T47D (cell line): ENCODE measurements around the gene NR3C2.
A peak's percentile ranks its signal among the peaks of the same experiment; 100 is the strongest.

ENCODE experiments used
- DNase-seq, 2 experiments: peaks; one replicate each; pipeline versions ENCODE4 v3.0.0 to v3.0.0-alpha.2; 2011 to 2012; ENCODE audit warnings: low read depth in 1 of 2, low spot score in 1 of 2
- JUND ChIP-seq: IDR thresholded peaks from 2 replicates; pipeline ENCODE4 v1.6.1; 2012; ENCODE audit warnings: low read depth
- in situ Hi-C: cut with HindIII; loops from 2 replicates; pipeline ENCODE4 v1.10.0; 2016; ENCODE audit warnings: low sequenced_read_pairs, low pct_unique_long_range_greater_than_20kb

NR3C2 gene

GRCh38 chr4:148076964-148077363 is 365.2 kb downstream of the NR3C2 start:
- peak in 1 of 2 experiments; percentile 20 for DNase-seq
- in situ Hi-C loops: no loop called here

GRCh38 chr4:148075438-148075837 is 366.8 kb downstream of the NR3C2 start:
- in situ Hi-C loops: no loop called here
- no peak for DNase-seq
- no peak for TF ChIP-seq JUND

More at GRCh38 chr4:148076964-148077363, 365.2 kb downstream of the NR3C2 start:
- no peak for TF ChIP-seq JUND

- in situ Hi-C loops: no loop called here
- DNase-seq: no peak
- TF ChIP-seq JUND: no peak
These were observed 367.8 kb downstream of the NR3C2 start for GRCh38 chr4:148074462-148074861.

DNA sequence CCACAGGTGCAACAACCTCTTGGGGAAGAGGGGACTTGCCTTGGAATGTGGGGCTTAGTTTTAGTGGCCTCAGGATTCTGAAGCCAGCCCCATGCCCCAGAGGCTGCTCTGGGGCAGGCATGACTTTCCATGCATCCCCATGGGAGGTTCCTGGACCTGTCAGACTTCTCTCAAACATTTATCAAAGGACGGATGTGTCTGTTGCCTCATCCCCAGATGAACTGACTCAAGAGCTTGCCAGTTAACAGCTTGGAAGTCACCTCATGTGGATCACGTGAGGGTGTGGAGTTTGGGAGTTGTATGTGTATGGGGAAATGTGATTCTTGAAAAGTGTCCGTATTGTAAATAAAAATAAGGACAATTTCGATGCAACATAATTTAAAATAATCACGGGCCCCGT is 368.9 kb downstream of the NR3C2 start:
- DNase-seq: no peak
- TF ChIP-seq JUND: no peak
- in situ Hi-C loops: no loop called here

DNA sequence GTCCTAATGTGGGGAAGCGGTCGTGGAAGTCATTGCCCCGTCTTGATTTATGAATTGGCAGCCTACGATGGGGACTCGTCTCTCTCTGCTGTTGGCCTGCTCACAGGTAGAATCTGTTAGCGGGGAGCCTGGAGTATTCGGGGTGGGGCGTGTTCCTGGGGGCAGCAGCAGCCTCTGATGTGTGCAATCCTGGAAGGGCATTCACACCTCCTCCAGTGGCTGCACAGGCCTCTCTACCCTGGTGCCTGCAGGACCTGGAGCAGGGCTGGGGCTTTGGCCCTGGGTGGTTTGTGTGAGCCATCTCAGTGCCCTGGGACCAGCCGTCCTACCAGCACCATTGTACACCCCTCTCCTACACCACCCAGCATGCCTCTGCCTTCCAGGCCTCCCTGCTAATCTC is 369.4 kb downstream of the NR3C2 start:
- in situ Hi-C loops: no loop called here
- no peak for DNase-seq
- no peak for TF ChIP-seq JUND

DNA sequence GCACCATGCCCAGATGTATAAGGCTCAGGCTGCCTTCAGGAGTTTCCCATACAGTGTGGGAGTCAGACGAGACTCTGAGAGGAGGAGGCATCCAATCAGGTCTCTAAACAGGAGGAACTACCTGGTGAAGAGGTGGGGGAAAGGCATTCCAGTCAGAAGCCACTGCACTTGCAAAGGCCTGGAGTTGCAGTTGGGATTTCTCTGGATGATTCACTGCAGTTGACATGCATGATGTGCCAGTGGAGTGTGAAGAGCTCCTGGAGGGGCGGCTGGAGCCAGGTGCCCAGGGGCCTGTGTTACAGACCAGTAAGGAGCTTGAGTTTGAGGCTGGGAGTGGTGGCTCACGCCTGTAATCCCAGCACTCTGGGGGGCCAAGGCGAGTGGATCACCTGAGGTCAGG is 371.2 kb downstream of the NR3C2 start:
- no peak for TF ChIP-seq JUND
- DNase-seq: no peak
- in situ Hi-C loops: no loop called here

DNA sequence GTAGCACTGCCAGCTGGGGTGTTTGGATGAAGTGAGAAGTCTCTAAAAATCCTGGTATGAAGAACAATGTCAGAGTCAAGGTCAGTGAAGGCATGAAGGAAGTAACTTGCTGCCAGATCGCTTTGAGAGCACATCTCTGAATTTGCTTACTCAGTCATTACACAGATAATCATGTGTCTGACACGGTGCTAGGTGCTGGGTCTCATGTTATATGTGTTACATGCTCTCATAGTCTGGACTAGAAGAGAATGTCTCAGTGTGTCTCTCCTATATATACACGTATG is 372.4 kb downstream of the NR3C2 start:
- DNase-seq: no peak
- in situ Hi-C loops: no loop called here
- no peak for TF ChIP-seq JUND

DNA sequence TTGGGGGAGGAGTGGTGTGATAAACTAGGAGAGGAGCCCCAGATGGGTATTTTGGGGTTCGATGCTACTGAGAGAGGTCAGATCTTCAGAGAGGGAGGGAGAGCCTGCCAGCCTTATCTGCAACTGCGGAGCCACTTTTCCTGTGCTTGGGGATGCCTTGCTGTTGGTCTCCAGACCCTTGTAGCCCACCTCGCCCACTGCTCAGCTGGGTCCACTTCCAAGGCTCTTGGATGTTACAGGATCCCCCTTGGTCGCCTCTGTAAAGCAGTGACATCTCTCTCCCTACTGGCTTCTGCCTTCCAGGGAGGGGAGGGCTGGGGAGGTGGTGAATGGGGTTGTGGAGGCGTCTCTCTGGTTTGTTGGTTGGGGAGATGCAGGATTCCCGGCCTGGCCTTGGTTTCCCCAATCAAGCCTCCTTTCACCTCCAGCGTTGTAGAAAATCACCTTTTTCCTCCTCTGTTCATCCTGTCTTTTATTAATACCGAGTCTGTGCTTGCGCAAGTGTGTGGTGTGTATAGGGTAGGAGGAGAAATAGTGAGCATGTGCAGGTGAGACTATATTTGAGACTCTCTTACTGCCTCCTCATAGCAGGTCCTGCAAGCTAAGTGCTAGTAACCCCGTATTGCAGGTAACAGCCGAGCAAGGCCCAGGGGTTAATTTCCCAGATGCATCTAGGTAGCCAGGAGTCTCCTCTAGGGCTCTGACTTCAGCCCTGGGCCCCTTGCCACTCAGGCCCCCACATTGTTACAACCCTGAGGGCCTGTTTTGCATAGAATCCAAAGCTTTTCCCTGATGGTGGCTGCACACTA is 372.9 kb downstream of the NR3C2 start:
- DNase-seq: no peak
- in situ Hi-C loops: no loop called here
- no peak for TF ChIP-seq JUND

- DNase-seq: no peak
- in situ Hi-C loops: no loop called here
- TF ChIP-seq JUND: no peak
These were observed 373.9 kb downstream of the NR3C2 start for GRCh38 chr4:148068065-148068911.

- DNase-seq: peak in 1 of 2 experiments; percentile 46
- in situ Hi-C loops: no loop called here
These were observed 374.8 kb downstream of the NR3C2 start for GRCh38 chr4:148067301-148067916.

DNA sequence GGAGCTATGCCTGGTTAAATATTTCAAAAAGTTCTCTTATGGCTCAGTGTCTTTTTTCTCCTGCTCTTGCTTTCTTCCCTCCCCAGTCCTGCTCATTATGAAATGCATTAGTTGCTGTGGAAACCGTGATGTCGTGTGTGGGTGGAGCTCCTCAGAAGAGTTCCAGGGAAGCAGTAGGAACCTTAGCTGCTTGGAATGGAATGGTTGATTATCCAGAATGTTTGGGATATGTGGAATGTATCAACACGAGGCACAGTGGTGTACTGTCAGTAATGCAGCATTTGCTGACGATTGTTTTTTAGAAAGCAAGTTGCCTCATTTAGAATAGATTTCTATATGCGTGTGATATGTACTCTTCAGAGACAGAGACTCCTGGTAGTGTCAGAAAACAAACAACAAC is 377.1 kb downstream of the NR3C2 start:
- in situ Hi-C loops: no loop called here
- no peak for DNase-seq
- TF ChIP-seq JUND: no peak

More at GRCh38 chr4:148067301-148067916, 374.8 kb downstream of the NR3C2 start:
- no peak for TF ChIP-seq JUND

DNA sequence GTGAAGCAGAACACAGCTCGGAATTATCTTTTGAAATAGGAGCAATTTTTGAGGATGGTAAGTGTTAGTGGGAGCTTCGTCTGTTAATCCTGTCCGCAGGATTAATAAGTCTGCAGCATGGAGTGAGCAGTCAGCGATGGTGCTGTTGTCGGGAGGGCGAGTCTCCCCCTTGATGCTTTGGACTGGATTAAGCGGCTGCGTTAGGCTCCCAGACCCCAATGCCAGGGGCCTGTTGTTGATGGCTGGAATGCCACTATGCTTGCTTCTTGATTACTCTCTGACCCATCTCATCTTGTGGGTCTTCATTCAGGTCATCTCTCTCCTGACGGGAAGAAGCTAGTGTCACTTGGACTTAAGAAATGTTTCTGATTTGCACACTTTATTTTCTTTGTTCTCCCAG is 377.8 kb downstream of the NR3C2 start:
- DNase-seq: no peak
- TF ChIP-seq JUND: no peak
- in situ Hi-C loops: no loop called here
